ENCODE data around the gene PRKCD.

The PRKCD gene

DNA sequence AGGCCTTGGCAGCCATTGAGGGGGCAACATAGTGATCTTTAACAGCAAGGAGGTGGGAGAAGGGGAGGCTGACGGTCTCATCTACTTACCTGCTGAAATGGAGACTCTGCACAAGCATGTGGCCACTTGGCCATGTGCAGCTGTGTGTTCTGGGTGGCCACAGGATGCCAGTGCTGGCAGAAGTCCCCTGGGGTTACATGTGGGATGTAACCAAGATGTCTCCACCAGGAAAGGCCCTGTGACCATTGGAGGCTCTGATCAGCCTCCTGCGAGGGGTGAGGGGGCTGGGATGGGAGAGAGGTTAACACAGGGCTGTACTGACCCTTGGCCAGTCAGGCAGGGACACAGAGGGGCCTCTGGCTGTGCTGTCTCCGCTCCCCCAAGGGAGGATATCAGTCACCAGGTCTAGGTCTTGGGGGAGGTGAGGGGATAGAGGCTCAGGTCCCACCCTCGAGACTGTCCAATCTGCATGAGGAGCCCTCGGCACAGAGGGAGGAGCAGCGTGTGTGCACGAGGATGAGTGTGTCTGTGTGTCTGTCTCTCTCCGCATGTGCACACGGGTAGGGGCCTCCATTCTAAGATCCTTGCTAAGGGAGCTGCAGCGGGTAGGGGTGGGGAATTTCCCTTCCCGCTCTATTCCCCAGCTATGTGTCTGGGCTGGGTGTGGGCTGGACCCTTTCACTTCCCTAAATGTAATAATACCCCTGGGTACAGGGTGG, 19.5 kb downstream of the PRKCD start:
- H3K27me3 Mint-ChIP-seq (ENCODE audit: low read depth), result no peaks in the 10 kb centered on the region
- no peaks in the 10 kb centered on the region for H3K9me3 Mint-ChIP-seq
- H3K27ac Mint-ChIP-seq, result no peak overlapping the region
- H3K4me3 Mint-ChIP-seq, result no peak overlapping the region
- no peak for DNase-seq (ENCODE audit: low spot score)
- no peaks in the 10 kb centered on the region for H3K36me3 Mint-ChIP-seq (ENCODE audit: low read depth)
- H3K4me1 Mint-ChIP-seq (ENCODE audit: low read depth), result peaks cover 3% of the 10 kb centered on the region

DNA sequence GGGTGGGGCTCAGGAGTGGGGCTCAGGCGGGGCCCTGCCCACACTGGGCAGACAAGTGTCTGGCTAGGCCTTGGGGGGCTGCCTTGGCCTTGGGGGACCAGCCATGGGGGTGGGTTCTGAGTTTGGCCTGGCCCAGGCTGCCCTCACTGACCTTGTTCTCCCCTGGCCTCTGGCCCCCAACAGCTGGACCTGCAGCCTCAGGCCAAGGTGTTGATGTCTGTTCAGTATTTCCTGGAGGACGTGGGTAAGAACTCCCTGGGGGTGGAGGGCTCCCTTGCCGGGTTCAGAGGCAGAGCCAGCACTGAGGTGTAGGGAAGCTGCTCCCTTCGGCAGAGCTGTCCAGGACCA, 20.0 kb downstream of the PRKCD start:
- Mint-ChIP-seq H3K4me1 (ENCODE audit: low read depth) (peaks cover 3% of the 10 kb centered on the region), H3K36me3 (ENCODE audit: low read depth) (no peaks in the 10 kb centered on the region), H3K4me3 (no peak overlapping the region)

DNA sequence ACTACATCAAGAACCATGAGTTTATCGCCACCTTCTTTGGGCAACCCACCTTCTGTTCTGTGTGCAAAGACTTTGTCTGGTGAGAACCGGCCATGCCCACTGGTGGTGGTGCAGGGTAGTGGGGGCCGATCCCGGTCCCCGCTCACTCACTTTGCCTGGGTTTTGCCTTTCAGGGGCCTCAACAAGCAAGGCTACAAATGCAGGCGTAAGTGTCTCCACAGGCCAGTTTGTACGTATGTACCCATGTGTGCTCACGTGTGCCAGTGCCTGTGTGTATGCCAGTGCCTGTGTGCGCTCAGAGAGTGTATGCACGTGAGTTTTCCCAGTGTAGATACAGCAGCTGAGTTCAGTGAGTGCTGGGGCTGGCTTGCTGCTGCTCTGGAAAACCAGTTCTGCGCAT, 20.5 kb downstream of the PRKCD start:
- Mint-ChIP-seq H3K36me3 (ENCODE audit: low read depth) (no peaks in the 10 kb centered on the region), H3K4me3 (no peak overlapping the region)
- DNase-seq (ENCODE audit: low spot score), result no peak

More for the DNA sequence above, 20.0 kb downstream of the PRKCD start:
- no peak for DNase-seq (ENCODE audit: low spot score)
- no peaks in the 10 kb centered on the region for H3K27me3 Mint-ChIP-seq (ENCODE audit: low read depth)
- H3K27ac Mint-ChIP-seq, result no peak overlapping the region
- H3K9me3 Mint-ChIP-seq, result no peaks in the 10 kb centered on the region

DNA sequence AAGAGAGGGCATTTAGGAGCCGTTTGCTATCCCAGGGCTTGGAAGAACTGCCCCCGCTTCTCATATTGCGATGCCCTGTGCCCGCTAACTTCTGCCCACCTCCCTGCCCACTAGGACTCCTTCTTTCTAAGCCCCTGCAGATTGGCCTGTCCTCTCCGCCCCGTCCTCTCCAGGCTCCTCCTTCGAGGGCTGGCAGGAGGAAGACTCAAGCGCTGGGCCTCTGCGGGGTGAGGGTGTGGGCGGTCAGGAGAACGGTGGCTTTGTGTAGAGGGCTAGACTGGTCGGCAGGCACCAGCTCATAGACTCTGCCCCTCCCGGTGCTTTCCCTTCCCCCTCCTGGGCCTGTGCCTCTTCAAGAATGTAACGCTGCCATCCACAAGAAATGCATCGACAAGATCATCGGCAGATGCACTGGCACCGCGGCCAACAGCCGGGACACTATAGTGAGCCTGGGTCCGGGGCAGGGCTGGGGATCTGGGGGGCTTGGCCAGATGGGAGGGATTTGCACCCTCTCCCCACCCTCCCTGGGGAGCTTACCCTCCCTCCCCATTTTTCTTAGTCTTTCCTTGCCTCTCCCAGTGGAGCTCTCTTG, 21.9 kb downstream of the PRKCD start:
- Mint-ChIP-seq H3K9me3 (no peaks in the 10 kb centered on the region), H3K4me1 (ENCODE audit: low read depth) (peaks cover 3% of the 10 kb centered on the region), H3K27ac (no peak overlapping the region), H3K27me3 (ENCODE audit: low read depth) (no peaks in the 10 kb centered on the region), H3K36me3 (ENCODE audit: low read depth) (peaks cover 4% of the 10 kb centered on the region), H3K4me3 (no peak overlapping the region)
- DNase-seq (ENCODE audit: low spot score), result no peak

More for the DNA sequence above, 20.5 kb downstream of the PRKCD start:
- Mint-ChIP-seq H3K27ac (no peak overlapping the region), H3K9me3 (no peaks in the 10 kb centered on the region), H3K27me3 (ENCODE audit: low read depth) (no peaks in the 10 kb centered on the region), H3K4me1 (ENCODE audit: low read depth) (peaks cover 3% of the 10 kb centered on the region)

DNA sequence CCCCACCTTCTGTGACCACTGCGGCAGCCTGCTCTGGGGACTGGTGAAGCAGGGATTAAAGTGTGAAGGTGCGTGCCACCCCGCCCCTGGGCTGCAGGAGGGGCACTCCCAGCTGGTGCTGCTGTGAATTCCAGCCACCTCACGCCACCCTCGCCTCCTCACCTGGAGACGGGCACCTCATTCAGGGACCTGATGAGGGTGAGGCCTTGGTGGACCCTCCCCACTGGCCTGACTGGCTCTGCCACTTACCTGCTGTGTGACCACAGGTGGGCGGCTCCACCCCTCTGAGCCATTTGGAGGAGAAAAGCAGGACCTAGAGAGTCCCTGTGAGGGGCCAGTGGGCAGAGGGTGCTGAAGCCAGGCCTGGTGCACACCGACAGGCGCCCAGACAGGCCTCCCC, 22.5 kb downstream of the PRKCD start:
- Mint-ChIP-seq H3K36me3 (ENCODE audit: low read depth) (peaks cover 4% of the 10 kb centered on the region), H3K9me3 (no peaks in the 10 kb centered on the region), H3K4me3 (no peak overlapping the region), H3K27me3 (ENCODE audit: low read depth) (no peaks in the 10 kb centered on the region), H3K4me1 (ENCODE audit: low read depth) (peaks cover 3% of the 10 kb centered on the region), H3K27ac (no peak overlapping the region)
- no peak for DNase-seq (ENCODE audit: low spot score)

DNA sequence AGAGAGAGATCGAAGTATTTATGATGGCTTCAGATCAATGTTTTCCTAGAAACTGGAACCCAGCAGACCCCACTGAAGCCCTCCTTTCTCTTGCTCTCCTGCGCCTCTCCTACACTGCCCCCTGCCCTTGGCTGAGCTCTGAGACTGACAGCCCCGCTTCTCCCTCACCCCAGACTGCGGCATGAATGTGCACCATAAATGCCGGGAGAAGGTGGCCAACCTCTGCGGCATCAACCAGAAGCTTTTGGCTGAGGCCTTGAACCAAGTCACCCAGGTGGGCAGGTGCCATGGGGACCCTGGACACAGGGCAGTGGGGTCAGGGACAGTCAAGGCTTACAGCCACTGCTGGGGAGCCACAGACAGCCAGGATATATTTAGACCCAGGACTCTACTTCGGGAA, 23.7 kb downstream of the PRKCD start:
- no peak overlapping the region for H3K27ac Mint-ChIP-seq
- peaks cover 4% of the 10 kb centered on the region for H3K36me3 Mint-ChIP-seq (ENCODE audit: low read depth)
- no peak overlapping the region for H3K4me3 Mint-ChIP-seq
- no peak for DNase-seq (ENCODE audit: low spot score)
- H3K27me3 Mint-ChIP-seq (ENCODE audit: low read depth), result no peaks in the 10 kb centered on the region
- no peaks in the 10 kb centered on the region for H3K9me3 Mint-ChIP-seq
- peaks cover 3% of the 10 kb centered on the region for H3K4me1 Mint-ChIP-seq (ENCODE audit: low read depth)

DNA sequence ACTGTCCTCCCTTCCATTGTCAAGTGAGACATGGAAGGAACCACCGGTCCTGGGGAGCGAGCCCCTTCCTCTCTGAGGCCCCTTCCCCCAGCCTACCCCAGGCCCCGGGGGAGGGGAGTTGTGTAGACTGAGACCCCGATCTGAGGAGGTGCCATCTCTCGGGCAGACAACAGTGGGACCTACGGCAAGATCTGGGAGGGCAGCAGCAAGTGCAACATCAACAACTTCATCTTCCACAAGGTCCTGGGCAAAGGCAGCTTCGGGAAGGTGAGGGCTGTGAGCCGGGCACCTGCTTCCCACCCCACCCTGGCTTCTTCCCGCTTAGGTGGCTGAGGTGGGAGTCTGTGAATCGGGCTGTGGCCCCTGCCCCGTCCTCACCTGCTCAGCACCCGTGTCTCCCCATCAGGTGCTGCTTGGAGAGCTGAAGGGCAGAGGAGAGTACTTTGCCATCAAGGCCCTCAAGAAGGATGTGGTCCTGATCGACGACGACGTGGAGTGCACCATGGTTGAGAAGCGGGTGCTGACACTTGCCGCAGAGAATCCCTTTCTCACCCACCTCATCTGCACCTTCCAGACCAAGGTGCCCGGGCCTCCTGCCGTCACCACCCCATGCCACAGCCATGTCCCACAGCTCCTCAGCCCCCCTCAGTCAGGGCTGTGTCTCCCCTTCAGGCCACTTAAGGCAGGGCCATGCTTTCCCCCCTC, 24.9 kb downstream of the PRKCD start:
- Mint-ChIP-seq H3K36me3 (ENCODE audit: low read depth) (peaks cover 9% of the 10 kb centered on the region), H3K27ac (no peak overlapping the region), H3K27me3 (ENCODE audit: low read depth) (no peaks in the 10 kb centered on the region), H3K4me3 (no peak overlapping the region), H3K4me1 (ENCODE audit: low read depth) (peaks cover 3% of the 10 kb centered on the region), H3K9me3 (no peaks in the 10 kb centered on the region)
- DNase-seq (ENCODE audit: low spot score), result no peak

DNA sequence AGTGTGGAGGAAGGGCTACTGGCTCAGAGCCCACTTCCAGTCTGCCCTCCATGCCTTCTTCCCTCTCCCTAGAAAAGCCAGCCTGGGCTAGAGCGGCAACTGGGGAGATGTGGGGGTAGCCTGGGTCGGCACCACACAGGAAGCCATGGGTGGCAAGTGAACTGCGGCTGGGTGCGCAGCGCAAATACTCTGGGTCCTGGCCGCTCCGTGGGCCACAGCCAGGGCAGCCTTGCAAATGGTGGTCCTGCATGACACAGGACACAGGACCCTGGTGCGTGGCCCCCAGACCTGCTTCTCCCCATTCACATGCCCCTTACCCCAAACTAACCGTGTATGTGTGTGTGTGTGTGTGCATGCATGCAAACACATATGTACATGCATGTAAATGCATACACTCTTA, 25.7 kb downstream of the PRKCD start:
- H3K4me3 Mint-ChIP-seq, result no peak overlapping the region
- no peaks in the 10 kb centered on the region for H3K9me3 Mint-ChIP-seq
- peaks cover 3% of the 10 kb centered on the region for H3K4me1 Mint-ChIP-seq (ENCODE audit: low read depth)
- peaks cover 9% of the 10 kb centered on the region for H3K36me3 Mint-ChIP-seq (ENCODE audit: low read depth)
- no peaks in the 10 kb centered on the region for H3K27me3 Mint-ChIP-seq (ENCODE audit: low read depth)
- no peak overlapping the region for H3K27ac Mint-ChIP-seq
- no peak for DNase-seq (ENCODE audit: low spot score)

DNA sequence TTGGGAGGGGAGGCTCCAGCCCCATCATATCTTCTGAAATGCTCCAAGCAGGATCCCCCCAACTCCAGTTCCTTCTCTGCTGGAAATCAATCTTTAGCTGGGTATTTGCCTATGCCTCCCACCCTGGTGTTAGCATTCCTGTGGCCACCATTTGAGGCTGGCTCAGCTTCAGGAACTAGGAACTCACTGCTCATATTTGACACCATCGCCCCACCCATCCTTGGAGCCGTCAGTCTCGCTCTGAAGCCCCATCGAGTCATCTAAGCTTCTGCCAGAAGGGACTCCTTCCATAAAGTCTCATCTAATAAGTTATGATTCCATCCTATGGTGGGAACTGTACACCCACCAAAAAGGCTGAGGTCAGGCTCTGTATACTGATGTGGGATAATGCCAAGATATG, 26.4 kb downstream of the PRKCD start:
- Mint-ChIP-seq H3K36me3 (ENCODE audit: low read depth) (peaks cover 9% of the 10 kb centered on the region), H3K27me3 (ENCODE audit: low read depth) (no peaks in the 10 kb centered on the region), H3K9me3 (no peaks in the 10 kb centered on the region), H3K4me3 (no peak overlapping the region), H3K27ac (no peak overlapping the region), H3K4me1 (ENCODE audit: low read depth) (peaks cover 3% of the 10 kb centered on the region)
- no peak for DNase-seq (ENCODE audit: low spot score)

DNA sequence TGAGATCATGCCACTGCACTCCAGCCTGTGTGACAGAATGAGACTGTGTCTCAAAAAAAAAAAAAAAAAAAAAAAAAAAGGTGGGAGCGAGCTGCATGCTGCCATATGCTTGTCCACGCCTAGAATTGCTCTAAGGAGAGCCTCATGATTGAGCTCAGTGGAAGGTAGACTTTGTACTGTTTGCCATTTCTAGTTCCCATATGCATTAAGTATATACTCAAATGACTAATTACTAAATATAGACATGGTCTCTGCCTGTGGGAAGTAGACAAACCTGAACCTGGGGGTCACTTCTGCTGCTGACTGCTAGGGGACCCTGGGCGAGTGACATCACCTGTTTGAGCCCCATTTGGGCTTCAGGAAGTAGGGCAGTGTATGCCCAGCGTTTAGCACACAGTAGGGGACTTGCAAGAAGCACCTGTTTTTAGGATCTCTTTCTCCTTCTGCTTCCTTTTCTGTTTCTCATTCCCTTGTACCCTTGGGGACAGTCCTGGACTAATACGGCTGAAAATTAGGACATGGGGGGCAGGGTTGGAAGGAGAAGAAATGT, 27.2 kb downstream of the PRKCD start:
- peaks cover 6% of the 10 kb centered on the region for H3K4me1 Mint-ChIP-seq (ENCODE audit: low read depth)
- peaks cover 9% of the 10 kb centered on the region for H3K36me3 Mint-ChIP-seq (ENCODE audit: low read depth)
- no peak for DNase-seq (ENCODE audit: low spot score)
- H3K27me3 Mint-ChIP-seq (ENCODE audit: low read depth), result no peaks in the 10 kb centered on the region
- no peak overlapping the region for H3K4me3 Mint-ChIP-seq
- no peaks in the 10 kb centered on the region for H3K9me3 Mint-ChIP-seq
- H3K27ac Mint-ChIP-seq, result no peak overlapping the region

DNA sequence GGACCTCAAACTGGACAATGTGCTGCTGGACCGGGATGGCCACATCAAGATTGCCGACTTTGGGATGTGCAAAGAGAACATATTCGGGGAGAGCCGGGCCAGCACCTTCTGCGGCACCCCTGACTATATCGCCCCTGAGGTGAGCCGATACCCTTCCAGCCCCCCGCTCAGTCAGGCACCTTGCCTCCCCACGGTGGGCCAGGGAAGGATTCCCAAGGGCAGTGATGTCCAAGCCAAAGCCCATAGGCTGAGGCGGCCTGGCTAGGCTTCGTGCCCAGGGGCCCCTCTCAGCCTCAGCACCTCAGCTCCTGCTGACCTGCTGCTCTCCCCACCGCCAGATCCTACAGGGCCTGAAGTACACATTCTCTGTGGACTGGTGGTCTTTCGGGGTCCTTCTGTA, 27.7 kb downstream of the PRKCD start:
- Mint-ChIP-seq H3K36me3 (ENCODE audit: low read depth) (peaks cover 9% of the 10 kb centered on the region), H3K9me3 (no peaks in the 10 kb centered on the region), H3K4me3 (no peak overlapping the region), H3K4me1 (ENCODE audit: low read depth) (peaks cover 6% of the 10 kb centered on the region), H3K27me3 (ENCODE audit: low read depth) (no peaks in the 10 kb centered on the region), H3K27ac (no peak overlapping the region)
- no peak for DNase-seq (ENCODE audit: low spot score)

DNA sequence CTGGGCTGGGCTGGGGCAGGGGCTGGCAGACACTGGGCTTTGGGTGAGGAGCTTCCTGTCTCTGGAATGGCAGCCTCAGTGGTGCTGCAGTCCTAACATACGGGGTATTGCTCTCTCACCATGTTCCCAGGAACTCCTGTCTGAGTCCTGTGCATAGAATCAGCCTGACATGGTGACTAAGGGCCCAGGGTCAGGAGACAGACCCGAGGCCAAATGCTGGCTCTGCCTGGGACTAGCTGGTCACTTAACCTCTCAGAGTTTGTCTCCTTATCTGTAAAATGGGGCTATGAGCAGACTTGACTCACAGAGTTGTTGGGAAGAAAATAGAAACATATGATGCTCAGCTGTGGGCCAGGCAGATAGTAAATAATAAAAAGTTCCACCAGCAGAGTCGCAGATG, 28.3 kb downstream of the PRKCD start:
- Mint-ChIP-seq H3K27me3 (ENCODE audit: low read depth) (no peaks in the 10 kb centered on the region), H3K4me1 (ENCODE audit: low read depth) (peaks cover 6% of the 10 kb centered on the region), H3K9me3 (no peaks in the 10 kb centered on the region), H3K4me3 (no peak overlapping the region), H3K36me3 (ENCODE audit: low read depth) (peaks cover 9% of the 10 kb centered on the region), H3K27ac (no peak overlapping the region)
- no peak for DNase-seq (ENCODE audit: low spot score)

DNA sequence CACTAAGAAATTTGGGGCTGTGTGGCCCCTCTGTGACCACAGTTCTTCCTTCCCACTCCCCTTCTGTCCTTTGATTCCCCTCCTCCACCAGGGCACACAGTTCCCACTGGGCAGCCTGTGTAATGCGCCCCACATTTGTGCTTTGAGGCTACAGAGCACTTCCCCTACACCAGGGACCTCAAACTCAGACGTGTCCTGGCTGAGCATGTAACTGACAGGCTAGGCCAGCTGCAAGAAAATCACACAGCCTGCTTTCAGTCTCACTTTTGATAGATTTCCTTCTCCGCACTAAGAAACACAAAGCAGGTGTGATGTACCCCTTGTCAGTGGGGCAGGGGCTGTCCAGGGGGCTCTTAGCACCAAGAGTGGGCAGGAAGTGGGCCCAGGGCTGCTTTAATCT, 29.6 kb downstream of the PRKCD start:
- no peak for DNase-seq (ENCODE audit: low spot score)
- Mint-ChIP-seq H3K4me1 (ENCODE audit: low read depth) (peaks cover 6% of the 10 kb centered on the region), H3K27me3 (ENCODE audit: low read depth) (no peaks in the 10 kb centered on the region), H3K27ac (no peak overlapping the region), H3K36me3 (ENCODE audit: low read depth) (peaks cover 9% of the 10 kb centered on the region), H3K9me3 (no peaks in the 10 kb centered on the region), H3K4me3 (no peak overlapping the region)

DNA sequence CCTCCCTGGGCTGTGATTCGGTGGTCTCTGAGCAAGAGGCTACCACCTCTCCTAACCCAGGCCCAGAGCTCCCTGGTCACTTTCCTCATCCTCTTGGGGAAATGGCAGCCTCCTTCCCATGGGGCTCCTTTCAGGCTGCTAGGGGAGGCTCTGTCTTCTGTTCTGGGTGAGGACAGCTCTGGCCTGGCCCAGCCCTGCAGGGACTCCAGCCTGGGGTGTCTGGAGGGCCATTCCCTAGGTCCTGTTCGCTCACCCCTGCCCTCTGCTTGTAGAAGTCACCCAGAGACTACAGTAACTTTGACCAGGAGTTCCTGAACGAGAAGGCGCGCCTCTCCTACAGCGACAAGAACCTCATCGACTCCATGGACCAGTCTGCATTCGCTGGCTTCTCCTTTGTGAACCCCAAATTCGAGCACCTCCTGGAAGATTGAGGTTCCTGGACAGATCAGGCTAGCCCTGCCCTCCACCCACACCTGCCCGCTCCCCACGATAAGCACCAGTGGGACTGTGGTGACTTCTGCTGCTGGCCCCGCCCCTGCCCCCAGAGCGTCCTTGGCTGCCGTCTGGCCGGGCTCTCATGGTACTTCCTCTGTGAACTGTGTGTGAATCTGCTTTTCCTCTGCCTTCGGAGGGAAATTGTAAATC, 30.9 kb downstream of the PRKCD start:
- H3K4me3 Mint-ChIP-seq, result no peak overlapping the region
- H3K27me3 Mint-ChIP-seq (ENCODE audit: low read depth), result no peaks in the 10 kb centered on the region
- DNase-seq (ENCODE audit: low spot score), result no peak
- no peak overlapping the region for H3K27ac Mint-ChIP-seq
- no peaks in the 10 kb centered on the region for H3K9me3 Mint-ChIP-seq
- H3K4me1 Mint-ChIP-seq (ENCODE audit: low read depth), result peaks cover 6% of the 10 kb centered on the region
- peaks cover 9% of the 10 kb centered on the region for H3K36me3 Mint-ChIP-seq (ENCODE audit: low read depth)

All from T-helper 2 cell treated with Interferon-gamma antibody and Interleukin-4, amounts not matched to agents 5 μg/mL and 100 μg/mL, for 36 hours (primary cell).